ENCODE data around the gene ASTN1. TPM values are rescaled to one million over a fixed set of nuclear protein-coding genes. Genes with fewer than 3 reads are reported as not detected.

The ASTN1 gene
- total RNA-seq, 2 experiments from 2014 or later = not detected

GRCh38 chr1:177174921-177175634, 10.6 kb upstream of the ASTN1 start:
- no peak overlapping the region for H3K4me3 Mint-ChIP-seq
- DNase-seq (no peak), ATAC-seq (ENCODE audit: low read depth) (no peak)
- H3K27me3 Mint-ChIP-seq = no peaks in the 10 kb centered on the region
- H3K9me3 Mint-ChIP-seq = no peaks in the 10 kb centered on the region
- H3K27ac Mint-ChIP-seq = no peak overlapping the region
- H3K36me3 Mint-ChIP-seq = no peaks in the 10 kb centered on the region
- H3K4me1 Mint-ChIP-seq = no peaks in the 10 kb centered on the region
- POLR2A ChIA-PET = no interaction called here

GRCh38 chr1:177173976-177174375, 9.5 kb upstream of the ASTN1 start:
- no peak for ATAC-seq (ENCODE audit: low read depth)
- Mint-ChIP-seq H3K4me1 (no peaks in the 10 kb centered on the region), H3K9me3 (no peaks in the 10 kb centered on the region), H3K36me3 (no peaks in the 10 kb centered on the region), H3K27ac (no peak overlapping the region), H3K4me3 (no peak overlapping the region), H3K27me3 (no peaks in the 10 kb centered on the region)
- DNase-seq = no peak
- POLR2A ChIA-PET = no interaction called here

GRCh38 chr1:177172866-177173265, 8.4 kb upstream of the ASTN1 start:
- POLR2A ChIA-PET = no interaction called here
- DNase-seq (no peak), ATAC-seq (ENCODE audit: low read depth) (no peak)
- H3K9me3 Mint-ChIP-seq = no peaks in the 10 kb centered on the region
- no peaks in the 10 kb centered on the region for H3K27me3 Mint-ChIP-seq
- no peaks in the 10 kb centered on the region for H3K36me3 Mint-ChIP-seq
- H3K27ac Mint-ChIP-seq = no peak overlapping the region
- no peaks in the 10 kb centered on the region for H3K4me1 Mint-ChIP-seq
- no peak overlapping the region for H3K4me3 Mint-ChIP-seq

- POLR2A ChIA-PET = no interaction called here
- Mint-ChIP-seq H3K4me1 (no peaks in the 10 kb centered on the region), H3K27ac (no peak overlapping the region), H3K27me3 (no peaks in the 10 kb centered on the region), H3K36me3 (no peaks in the 10 kb centered on the region), H3K4me3 (no peak overlapping the region), H3K9me3 (no peaks in the 10 kb centered on the region)
- no peak for ATAC-seq (ENCODE audit: low read depth)
- DNase-seq = no peak
These were observed 7.8 kb upstream of the ASTN1 start for GRCh38 chr1:177172272-177172671.

GRCh38 chr1:177171536-177172123, 7.1 kb upstream of the ASTN1 start:
- DNase-seq (no peak), ATAC-seq (ENCODE audit: low read depth) (no peak)
- Mint-ChIP-seq H3K4me3 (no peak overlapping the region), H3K4me1 (no peaks in the 10 kb centered on the region), H3K27ac (no peak overlapping the region), H3K27me3 (no peaks in the 10 kb centered on the region), H3K9me3 (no peaks in the 10 kb centered on the region), H3K36me3 (no peaks in the 10 kb centered on the region)
- POLR2A ChIA-PET = no interaction called here

GRCh38 chr1:177170756-177171535, 6.4 kb upstream of the ASTN1 start, which contains the start of gene BRINP2:
TSS of gene BRINP2 (plus strand) at chr1:177170958. CDS start at chr1:177229877, 58,919 bp downstream.
- peaks cover 3% of the 10 kb centered on the region for H3K27me3 Mint-ChIP-seq
- DNase-seq = no peak
- H3K27ac Mint-ChIP-seq = no peak within 1 kb of the TSS
- no peak within 1 kb of the TSS for H3K4me3 Mint-ChIP-seq
- no peaks in the 10 kb centered on the region for H3K36me3 Mint-ChIP-seq
- no peaks in the 10 kb centered on the region for H3K9me3 Mint-ChIP-seq
- no peak for ATAC-seq (ENCODE audit: low read depth)
- POLR2A ChIA-PET = no interaction called here
- no peaks in the 10 kb centered on the region for H3K4me1 Mint-ChIP-seq

GRCh38 chr1:177165069-177165439, 542 bp upstream of the ASTN1 start:
- no peak for DNase-seq
- no peaks in the 10 kb centered on the region for H3K4me1 Mint-ChIP-seq

GRCh38 chr1:177163844-177164379, 600 bp downstream of the ASTN1 start:
- no peaks in the 10 kb centered on the region for H3K4me1 Mint-ChIP-seq
- no peak overlapping the region for H3K27ac Mint-ChIP-seq
- POLR2A ChIA-PET = interaction anchor here (0.6 kb wide), 1 partner anchor 186 kb away, joined by 4 read pairs; no protein-coding TSS in a partner anchor
- no peaks in the 10 kb centered on the region for H3K9me3 Mint-ChIP-seq
- H3K4me3 Mint-ChIP-seq = no peak overlapping the region
- DNase-seq (no peak), ATAC-seq (ENCODE audit: low read depth) (no peak)
- H3K36me3 Mint-ChIP-seq = peaks cover 3% of the 10 kb centered on the region
- H3K27me3 Mint-ChIP-seq = peaks cover 23% of the 10 kb centered on the region

More at GRCh38 chr1:177165069-177165439, 542 bp upstream of the ASTN1 start:
- H3K9me3 Mint-ChIP-seq = no peaks in the 10 kb centered on the region
- H3K27me3 Mint-ChIP-seq = peaks cover 23% of the 10 kb centered on the region
- ATAC-seq (ENCODE audit: low read depth) = no peak
- H3K4me3 Mint-ChIP-seq = no peak overlapping the region
- peaks cover 3% of the 10 kb centered on the region for H3K36me3 Mint-ChIP-seq
- H3K27ac Mint-ChIP-seq = no peak overlapping the region
- POLR2A ChIA-PET = no interaction called here

GRCh38 chr1:177162243-177162642, 2.3 kb downstream of the ASTN1 start:
- Mint-ChIP-seq H3K4me3 (no peak overlapping the region), H3K4me1 (no peaks in the 10 kb centered on the region), H3K36me3 (peaks cover 3% of the 10 kb centered on the region), H3K27me3 (peaks cover 23% of the 10 kb centered on the region), H3K27ac (no peak overlapping the region), H3K9me3 (no peaks in the 10 kb centered on the region)
- ATAC-seq (ENCODE audit: low read depth) (no peak), DNase-seq (no peak)
- POLR2A ChIA-PET = no interaction called here

GRCh38 chr1:177146499-177146898, 18.0 kb downstream of the ASTN1 start:
- H3K36me3 Mint-ChIP-seq = no peaks in the 10 kb centered on the region
- POLR2A ChIA-PET = no interaction called here
- no peak overlapping the region for H3K27ac Mint-ChIP-seq
- H3K4me1 Mint-ChIP-seq = no peaks in the 10 kb centered on the region
- no peak for ATAC-seq (ENCODE audit: low read depth)
- H3K27me3 Mint-ChIP-seq = no peaks in the 10 kb centered on the region
- H3K4me3 Mint-ChIP-seq = no peak overlapping the region
- no peak for DNase-seq
- no peaks in the 10 kb centered on the region for H3K9me3 Mint-ChIP-seq

- ATAC-seq (ENCODE audit: low read depth) = no peak
- H3K4me3 Mint-ChIP-seq = no peak overlapping the region
- POLR2A ChIA-PET = no interaction called here
- no peak for DNase-seq
- no peak overlapping the region for H3K27ac Mint-ChIP-seq
- no peaks in the 10 kb centered on the region for H3K4me1 Mint-ChIP-seq
- no peaks in the 10 kb centered on the region for H3K27me3 Mint-ChIP-seq
- no peaks in the 10 kb centered on the region for H3K36me3 Mint-ChIP-seq
- no peaks in the 10 kb centered on the region for H3K9me3 Mint-ChIP-seq
These were observed 19.1 kb downstream of the ASTN1 start for GRCh38 chr1:177145106-177146070.

GRCh38 chr1:177142791-177143271, 21.7 kb downstream of the ASTN1 start:
- no peaks in the 10 kb centered on the region for H3K4me1 Mint-ChIP-seq
- H3K27ac Mint-ChIP-seq = no peak overlapping the region
- POLR2A ChIA-PET = no interaction called here
- no peak for ATAC-seq (ENCODE audit: low read depth)
- no peaks in the 10 kb centered on the region for H3K27me3 Mint-ChIP-seq
- no peak overlapping the region for H3K4me3 Mint-ChIP-seq
- no peaks in the 10 kb centered on the region for H3K36me3 Mint-ChIP-seq
- DNase-seq = no peak
- H3K9me3 Mint-ChIP-seq = no peaks in the 10 kb centered on the region

- Mint-ChIP-seq H3K4me1 (no peaks in the 10 kb centered on the region), H3K27me3 (no peaks in the 10 kb centered on the region), H3K27ac (no peak overlapping the region), H3K4me3 (no peak overlapping the region), H3K9me3 (no peaks in the 10 kb centered on the region), H3K36me3 (no peaks in the 10 kb centered on the region)
- POLR2A ChIA-PET = no interaction called here
- no peak for DNase-seq
- no peak for ATAC-seq (ENCODE audit: low read depth)
These were observed 22.5 kb downstream of the ASTN1 start for GRCh38 chr1:177142010-177142409.

Data from activated naive CD8-positive, alpha-beta T cell treated with anti-CD3 and anti-CD28 coated beads, Interleukin-2, amount 10 ng/mL, durations not matched to agents 7 days and 5 days (primary cell).